Mucosa of descending colon (tissue), 3 donors: Measurements from ENCODE around the gene KCND2. TPM values are rescaled to one million over a fixed set of nuclear protein-coding genes. Genes with fewer than 3 reads are reported as not detected.
"Not testable (repeated sequence)": the region's sequence is repeated elsewhere in the genome, so short reads cannot be mapped to it uniquely, and the experiment has no call there.

ENCODE experiments used
- ATAC-seq: fragments of 200-7000 bp; cut with Tn5 transposase; one replicate; pipeline ENCODE4 v1.9.1; 2020; ENCODE audit warnings: mild to moderate bottlenecking, moderate library complexity
- DNase-seq, 3 donors: peaks; one replicate each; pipeline ENCODE4 v3.0.0-alpha.2; 2020
- H3K36me3 ChIP-seq: fragments of 200-600 bp; one replicate; pipeline ENCODE4 v1.8.0; 2021; ENCODE audit warnings: low read depth, mild to moderate bottlenecking
- H3K4me1 ChIP-seq: fragments of 200-600 bp; one replicate; pipeline ENCODE4 v1.8.0; 2021; ENCODE audit warnings: low read depth, mild to moderate bottlenecking
- H3K4me3 ChIP-seq: fragments of 200-600 bp; one replicate; pipeline ENCODE4 v1.8.0; 2021; ENCODE audit warnings: mild to moderate bottlenecking
- H3K9me3 ChIP-seq: fragments of 200-600 bp; one replicate; pipeline ENCODE4 v1.8.0; 2021; ENCODE audit warnings: mild to moderate bottlenecking
- CTCF ChIP-seq: fragments of 200-600 bp; IDR thresholded peaks from one replicate; pipeline ENCODE4 v1.8.0; 2022; ENCODE audit warnings: antibody characterized with exemption, mild to moderate bottlenecking
- intact Hi-C, 2 donors: fragments of 100-400 bp; cut with DNase I in 1 of 2; cut with micrococcal nuclease in 1 of 2; formaldehyde crosslinking; loops; one replicate each; pipeline versions ENCODE4 v1.11.0 to v1.11.1; 2022; cut with DNase I, micrococcal nuclease
- total RNA-seq, 3 donors: library from RNA; stranded (reverse); fragmentation: NEBNext Ultra II Directional in 2 of 3; extraction: Animal tissue kit (Norgen Biotek cat#: 25700) in 2 of 3; gene quantifications; one replicate each; pipeline versions ENCODE4 v1.2.1 to v1.2.4, GENCODE V29; 2021 to 2023
- donor health status: DM: no; HTN: no; CAD: no; lungs with moderate emphysema.
- donor health status: DM: no; HTN: no; CAD: no.
- donor health status: DM: no; HTN: yes; CAD: no.

The KCND2 gene
- total RNA-seq, 3 donors from 2014 or later = 0.09 to 0.98 (median 0.41) TPM

DNA sequence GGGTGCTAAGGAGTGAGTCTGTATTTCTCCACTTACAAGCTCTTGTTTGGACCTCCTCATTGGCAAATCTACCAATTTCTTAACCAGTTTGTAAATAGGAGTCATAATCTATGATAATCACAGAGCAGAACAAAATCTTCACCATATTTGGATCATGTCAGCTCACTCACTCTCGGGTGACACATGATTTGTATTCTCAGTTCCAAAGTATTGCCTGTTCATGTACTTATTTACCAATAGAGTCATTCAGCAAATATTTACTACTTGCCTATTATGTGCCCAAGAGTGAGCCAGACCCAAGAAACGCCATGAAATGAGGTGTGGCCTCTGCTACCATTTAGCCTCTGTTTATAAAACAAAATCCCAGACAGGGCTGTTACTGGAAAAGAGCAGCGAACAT is 470.2 kb downstream of the KCND2 start:
- no peaks in the 10 kb centered on the region for H3K4me1 ChIP-seq
- H3K36me3 ChIP-seq = no peaks in the 10 kb centered on the region
- TF ChIP-seq CTCF = no peak
- H3K9me3 ChIP-seq = no peaks in the 10 kb centered on the region
- no peak overlapping the region for H3K4me3 ChIP-seq
- ATAC-seq (no peak), DNase-seq (no peak)
- intact Hi-C loops = no loop called here

GRCh38 chr7:120760050-120760449 is 487.1 kb downstream of the KCND2 start:
- TF ChIP-seq CTCF = no peak
- Histone ChIP-seq H3K9me3 (no peaks in the 10 kb centered on the region), H3K4me3 (no peak overlapping the region), H3K4me1 (no peaks in the 10 kb centered on the region), H3K36me3 (no peaks in the 10 kb centered on the region)
- intact Hi-C loops = no loop called here
- ATAC-seq (no peak), DNase-seq (no peak)

GRCh38 chr7:120760851-120761250 is 487.9 kb downstream of the KCND2 start:
- TF ChIP-seq CTCF = no peak
- DNase-seq (no peak), ATAC-seq (no peak)
- H3K36me3 ChIP-seq = no peaks in the 10 kb centered on the region
- no peaks in the 10 kb centered on the region for H3K9me3 ChIP-seq
- intact Hi-C loops = no loop called here
- H3K4me1 ChIP-seq = no peaks in the 10 kb centered on the region
- no peak overlapping the region for H3K4me3 ChIP-seq

GRCh38 chr7:120770206-120770605 is 497.2 kb downstream of the KCND2 start:
- no peaks in the 10 kb centered on the region for H3K9me3 ChIP-seq
- DNase-seq = no peak
- H3K4me1 ChIP-seq = no peaks in the 10 kb centered on the region
- intact Hi-C loops = no loop called here
- no peak overlapping the region for H3K4me3 ChIP-seq
- no peak for TF ChIP-seq CTCF
- ATAC-seq = no peak
- H3K36me3 ChIP-seq = no peaks in the 10 kb centered on the region

DNA sequence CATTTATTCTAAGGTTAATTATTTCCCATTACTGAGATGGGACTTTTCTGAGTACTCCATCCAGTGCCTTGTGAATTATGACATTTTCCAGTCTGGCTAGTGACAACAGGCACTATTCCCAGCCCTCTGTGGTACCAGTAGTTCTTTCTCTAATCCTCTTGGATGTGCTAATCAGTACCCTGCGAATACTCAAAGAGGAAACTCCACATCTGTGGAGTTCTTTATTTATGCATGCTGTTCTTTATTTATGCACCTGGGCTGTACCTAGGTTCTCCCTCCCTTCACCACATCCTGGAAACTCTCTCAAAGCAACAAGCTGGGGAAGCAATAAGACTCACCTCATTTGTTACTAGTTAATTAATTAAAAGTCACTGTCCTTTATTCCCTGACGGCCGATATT is 501.5 kb downstream of the KCND2 start:
- Histone ChIP-seq H3K4me3 (no peak overlapping the region), H3K9me3 (no peaks in the 10 kb centered on the region), H3K4me1 (no peaks in the 10 kb centered on the region), H3K36me3 (no peaks in the 10 kb centered on the region)
- ATAC-seq (no peak), DNase-seq (no peak)
- TF ChIP-seq CTCF = no peak
- intact Hi-C loops = no loop called here

GRCh38 chr7:120775755-120776154 is 502.8 kb downstream of the KCND2 start:
- Histone ChIP-seq H3K4me1 (no peaks in the 10 kb centered on the region), H3K36me3 (no peaks in the 10 kb centered on the region), H3K4me3 (no peak overlapping the region), H3K9me3 (no peaks in the 10 kb centered on the region)
- DNase-seq = no peak
- no peak for TF ChIP-seq CTCF
- intact Hi-C loops = no loop called here
- no peak for ATAC-seq

DNA sequence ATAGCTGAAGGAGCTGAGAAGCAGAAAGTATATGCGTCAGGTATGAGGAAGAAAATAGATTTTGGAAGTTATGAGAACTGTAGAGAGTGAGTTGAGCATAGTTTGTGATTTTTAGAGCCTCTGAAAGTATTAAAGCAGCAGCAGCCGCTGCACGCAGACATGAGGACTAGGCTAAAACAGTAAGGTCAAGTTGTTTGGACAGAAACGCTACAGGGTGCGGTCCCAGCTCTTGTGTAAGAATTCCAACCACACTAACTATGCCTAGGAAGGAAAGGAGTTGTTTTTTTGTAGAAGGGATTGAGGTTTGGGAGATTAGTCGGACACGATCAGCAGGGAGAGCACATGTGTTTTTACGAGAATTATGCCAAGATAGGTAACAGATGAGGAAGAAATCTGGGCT is 506.1 kb downstream of the KCND2 start:
- H3K4me1 ChIP-seq, H3K4me3 ChIP-seq, intact Hi-C loops, ATAC-seq, H3K36me3 ChIP-seq, H3K9me3 ChIP-seq, DNase-seq: not testable (repeated sequence)

DNA sequence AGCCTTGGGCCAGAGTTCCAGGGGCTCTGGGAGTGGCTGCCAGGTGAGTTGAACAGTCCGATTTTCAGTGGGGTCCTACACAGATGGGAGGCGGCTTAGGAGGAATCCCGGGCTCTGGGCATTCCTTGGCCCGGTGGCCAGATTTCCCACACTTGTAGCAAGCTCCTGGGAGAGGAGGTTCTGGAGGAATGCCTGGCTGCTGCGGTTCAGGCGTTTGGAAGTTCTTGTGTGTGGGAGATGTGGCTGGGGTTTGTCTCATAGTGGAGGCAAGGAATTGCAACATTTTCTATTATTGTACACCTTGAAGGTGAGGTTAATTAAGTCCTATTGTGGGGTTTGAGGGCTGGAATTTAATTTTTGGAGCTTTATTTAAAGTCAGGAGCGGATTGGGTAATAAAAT is 507.5 kb downstream of the KCND2 start:
- DNase-seq, H3K36me3 ChIP-seq, ATAC-seq, H3K9me3 ChIP-seq, H3K4me1 ChIP-seq, H3K4me3 ChIP-seq, intact Hi-C loops: not testable (repeated sequence)
